Epithelial cell of prostate (primary cell): ENCODE results near the gene TMOD1.
"Not testable (repeated sequence)": the region's sequence is repeated elsewhere in the genome, so short reads cannot be mapped to it uniquely, and the experiment has no call there.

Experiments
- DNase-seq: peaks from one replicate; pipeline ENCODE4 v3.0.0-alpha.2; 2011; ENCODE audit warnings: low read depth, low spot score
- H3K27ac ChIP-seq: fragments of 450-650 bp; 2 replicates; pipeline ENCODE4 v1.5.1; 2017; ENCODE audit warnings: mild to moderate bottlenecking

The TMOD1 gene

DNA sequence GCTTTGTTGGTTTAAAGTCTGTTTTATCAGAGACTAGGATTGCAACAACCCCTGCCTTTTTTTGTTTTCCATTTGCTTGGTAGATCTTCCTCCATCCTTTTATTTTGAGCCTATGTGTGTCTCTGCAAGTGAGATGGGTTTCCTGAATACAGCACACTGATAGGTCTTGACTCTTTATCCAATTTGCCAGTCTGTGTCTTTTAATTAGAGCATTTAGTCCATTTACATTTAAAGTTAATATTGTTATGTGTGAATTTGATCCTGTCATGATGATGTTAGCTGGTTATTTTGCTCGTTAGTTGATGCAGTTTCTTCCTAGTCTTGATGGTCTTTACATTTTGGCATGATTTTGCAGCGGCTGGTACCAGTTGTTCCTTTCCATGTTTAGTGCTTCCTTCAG is 83.3 kb downstream of the TMOD1 start:
- DNase-seq, H3K27ac ChIP-seq: not testable (repeated sequence)

DNA sequence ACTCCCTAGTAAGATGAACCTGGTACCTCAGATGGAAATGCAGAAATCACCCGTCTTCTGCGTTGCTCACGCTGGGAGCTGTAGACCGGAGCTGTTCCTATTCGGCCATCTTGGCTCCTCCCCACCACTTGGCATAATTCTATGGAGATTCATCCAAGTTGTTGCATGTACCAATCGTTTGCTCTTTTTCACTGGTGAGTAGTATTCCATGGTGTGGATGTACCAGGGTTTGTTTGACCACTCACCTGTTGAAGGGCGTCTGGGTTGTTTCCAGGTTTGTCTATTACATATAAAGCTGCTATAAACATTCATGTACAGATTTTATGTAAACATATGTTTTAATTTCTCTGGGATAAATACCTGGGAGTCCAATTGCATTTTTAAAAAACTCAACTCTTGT is 85.4 kb downstream of the TMOD1 start:
- DNase-seq, H3K27ac ChIP-seq: not testable (repeated sequence)

- no peak for DNase-seq
- H3K27ac ChIP-seq = no peak overlapping the region
Observed at GRCh38 chr9:97591535-97591934, 90.1 kb downstream of the TMOD1 start.

DNA sequence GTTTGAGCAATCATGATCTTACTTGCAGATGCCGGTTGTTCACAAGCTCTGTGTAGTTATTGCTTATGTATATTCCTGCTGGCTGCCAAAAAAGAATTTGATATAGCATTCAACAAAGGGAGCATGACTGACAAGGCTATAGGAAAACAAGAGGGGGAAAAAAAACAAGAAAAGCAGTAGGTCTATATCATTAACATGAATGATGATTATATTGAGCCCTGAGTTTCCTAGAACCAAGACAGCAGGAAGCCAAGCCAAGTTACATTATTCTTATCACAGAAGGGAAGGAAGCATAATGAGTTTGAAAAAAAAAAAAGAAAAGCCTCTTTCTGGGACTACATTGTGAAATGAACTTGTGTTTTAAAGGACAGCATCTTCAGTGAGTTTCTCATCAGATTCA is 90.7 kb downstream of the TMOD1 start:
- DNase-seq = no peak
- H3K27ac ChIP-seq = no peak overlapping the region

- no peak overlapping the region for H3K27ac ChIP-seq
- no peak for DNase-seq
Observed at GRCh38 chr9:97593960-97594359, 92.5 kb downstream of the TMOD1 start.

DNA sequence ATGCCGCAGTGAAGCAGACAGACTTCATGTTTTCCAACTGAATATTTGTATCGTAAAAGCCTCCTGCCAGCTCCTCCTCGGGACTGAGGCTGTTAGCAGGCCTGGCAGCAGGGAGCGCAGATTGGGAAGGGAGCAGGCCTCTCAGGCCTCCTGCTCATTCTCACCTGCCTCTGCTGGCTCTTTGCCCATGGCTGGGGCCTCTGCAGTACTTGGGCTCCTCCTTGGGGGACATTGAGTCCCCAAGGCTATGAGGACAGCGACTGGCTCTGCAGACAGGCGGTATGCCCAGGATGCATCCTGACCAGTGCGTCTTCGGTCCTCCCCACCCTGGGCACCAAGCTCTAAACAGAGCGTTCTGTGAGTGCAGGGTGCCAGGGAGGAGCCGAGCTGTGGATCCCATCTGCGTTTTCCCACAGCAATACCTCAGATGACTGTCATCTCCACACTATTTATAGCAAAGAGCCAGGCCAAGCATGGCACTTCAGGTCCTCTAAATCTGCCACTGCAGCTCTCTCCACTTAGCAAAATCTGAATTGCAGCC is 93.0 kb downstream of the TMOD1 start:
- H3K27ac ChIP-seq = no peak overlapping the region

GRCh38 chr9:97596906-97597305 is 95.4 kb downstream of the TMOD1 start:
- no peak overlapping the region for H3K27ac ChIP-seq
- no peak for DNase-seq

More for the DNA sequence above, 93.0 kb downstream of the TMOD1 start:
- no peak for DNase-seq

GRCh38 chr9:97598461-97599288 is 97.2 kb downstream of the TMOD1 start:
- no peak overlapping the region for H3K27ac ChIP-seq
- DNase-seq = peak; percentile 10

GRCh38 chr9:97599314-97599846 is 97.9 kb downstream of the TMOD1 start:
- H3K27ac ChIP-seq = no peak overlapping the region
- no peak for DNase-seq

DNA sequence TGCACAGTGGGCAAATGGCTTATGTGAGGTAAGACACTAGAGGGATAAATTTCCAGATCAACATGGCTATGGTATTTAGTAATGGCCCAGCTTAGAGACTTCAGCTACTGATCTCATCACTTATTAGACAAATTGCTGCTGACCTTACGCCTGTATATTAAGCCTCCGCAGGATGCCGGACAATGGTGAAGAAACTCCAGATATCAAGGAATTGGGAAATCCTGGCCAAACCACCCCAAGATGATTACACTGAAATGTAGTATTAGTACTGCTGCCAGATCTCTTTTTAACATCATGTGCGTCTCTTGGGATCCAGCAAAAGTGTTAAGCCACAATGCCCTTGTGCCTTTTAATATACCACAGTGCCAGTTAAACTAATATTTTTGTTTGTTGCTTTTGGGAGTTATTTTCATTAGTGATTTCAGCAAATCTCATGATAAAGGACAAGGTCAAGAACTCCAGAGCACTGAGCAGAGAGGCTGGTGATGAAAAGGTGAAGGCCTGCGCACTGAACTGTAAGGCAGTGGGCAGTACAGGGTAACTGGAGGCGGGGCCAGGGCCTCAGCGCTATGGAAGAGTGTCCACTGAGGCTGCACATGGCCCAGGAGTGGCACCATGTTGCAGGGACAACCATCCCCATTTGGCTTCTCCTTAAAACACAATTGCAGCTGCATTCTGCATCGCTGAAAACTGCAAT is 99.2 kb downstream of the TMOD1 start:
- H3K27ac ChIP-seq = no peak overlapping the region
- no peak for DNase-seq

GRCh38 chr9:97601228-97601898 is 99.9 kb downstream of the TMOD1 start:
- H3K27ac ChIP-seq = no peak overlapping the region
- DNase-seq = no peak

GRCh38 chr9:97602430-97602829 is 101.0 kb downstream of the TMOD1 start:
- H3K27ac ChIP-seq = no peak overlapping the region
- no peak for DNase-seq

DNA sequence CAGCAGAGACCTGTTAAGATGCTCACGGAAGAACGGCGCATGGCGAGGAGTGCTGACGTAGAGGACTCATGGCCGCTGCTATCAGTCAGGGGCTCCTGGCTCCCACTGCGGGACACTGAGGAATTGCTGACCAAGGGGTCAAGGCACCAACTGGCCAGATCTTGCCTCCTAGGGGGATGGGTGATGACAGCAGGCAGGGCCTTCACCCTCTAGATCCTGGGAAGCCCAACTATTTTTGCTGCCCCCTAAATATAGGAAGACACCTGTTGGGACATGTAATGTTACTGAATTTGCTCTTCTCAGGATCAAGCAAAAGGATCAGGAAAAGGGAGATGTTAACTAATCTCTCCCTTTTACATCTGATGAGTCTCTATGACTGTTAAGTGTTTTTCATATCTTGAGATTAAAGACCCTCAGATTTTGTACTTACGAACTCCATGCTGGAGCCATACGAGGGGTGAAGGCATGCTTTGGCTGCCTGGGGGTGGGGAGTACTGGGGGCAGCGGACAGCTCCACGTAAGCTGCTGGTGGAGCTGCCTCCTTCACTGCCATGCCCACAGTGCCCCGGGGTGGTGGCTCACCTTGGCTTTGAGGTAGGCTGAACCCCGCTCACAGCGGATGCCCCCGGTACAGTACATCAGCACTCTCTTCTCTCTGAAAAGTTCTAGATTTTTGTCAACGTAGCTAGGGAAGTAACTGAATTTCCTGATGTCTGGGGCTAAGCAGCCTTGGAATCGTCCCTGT is 103.6 kb downstream of the TMOD1 start:
- no peak overlapping the region for H3K27ac ChIP-seq

GRCh38 chr9:97615439-97616072 is 114.1 kb downstream of the TMOD1 start:
- no peak for DNase-seq
- H3K27ac ChIP-seq = no peak overlapping the region

More for the DNA sequence above, 103.6 kb downstream of the TMOD1 start:
- no peak for DNase-seq

DNA sequence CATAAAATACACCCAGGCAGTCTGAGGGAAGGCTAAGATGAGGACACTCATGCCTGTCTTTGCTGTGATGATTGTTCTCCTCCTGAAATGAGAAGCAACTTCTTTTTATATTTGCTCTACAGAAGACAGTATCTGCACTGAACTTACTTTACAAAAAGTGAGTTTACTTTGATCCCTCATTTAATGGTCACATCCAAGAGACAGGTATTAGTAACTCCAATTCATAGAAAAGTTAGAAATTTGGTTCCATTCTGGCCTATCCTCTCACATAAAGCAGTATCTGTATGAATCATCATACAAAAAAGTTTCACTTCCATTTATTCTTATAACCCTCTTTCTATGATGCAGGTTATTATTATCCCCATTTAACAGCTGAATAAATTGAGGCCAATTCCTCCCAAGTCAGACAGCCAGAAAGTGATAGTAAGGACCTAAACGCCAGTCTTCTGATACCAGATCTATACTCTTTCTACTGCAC is 116.5 kb downstream of the TMOD1 start:
- DNase-seq = no peak
- H3K27ac ChIP-seq = no peak overlapping the region

DNA sequence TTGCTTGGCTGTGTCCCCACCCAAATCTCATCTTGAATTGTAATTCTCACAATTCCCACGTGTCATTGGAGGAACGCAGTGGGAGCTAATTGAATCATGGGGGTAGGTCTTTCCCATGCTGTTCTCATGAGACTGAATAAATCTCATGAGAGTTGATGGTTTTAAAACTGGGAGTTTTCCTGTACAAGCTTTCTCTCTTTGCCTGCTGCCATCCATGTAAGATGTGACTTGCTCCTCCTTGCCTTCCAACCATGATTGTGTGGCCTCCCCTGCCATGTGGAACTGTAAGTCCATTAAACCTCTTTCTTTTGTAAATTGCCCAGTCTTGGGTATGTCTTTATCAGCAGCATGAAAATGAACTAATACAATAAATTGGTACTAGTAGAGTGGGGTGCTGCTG is 118.6 kb downstream of the TMOD1 start:
- H3K27ac ChIP-seq, DNase-seq: not testable (repeated sequence)

DNA sequence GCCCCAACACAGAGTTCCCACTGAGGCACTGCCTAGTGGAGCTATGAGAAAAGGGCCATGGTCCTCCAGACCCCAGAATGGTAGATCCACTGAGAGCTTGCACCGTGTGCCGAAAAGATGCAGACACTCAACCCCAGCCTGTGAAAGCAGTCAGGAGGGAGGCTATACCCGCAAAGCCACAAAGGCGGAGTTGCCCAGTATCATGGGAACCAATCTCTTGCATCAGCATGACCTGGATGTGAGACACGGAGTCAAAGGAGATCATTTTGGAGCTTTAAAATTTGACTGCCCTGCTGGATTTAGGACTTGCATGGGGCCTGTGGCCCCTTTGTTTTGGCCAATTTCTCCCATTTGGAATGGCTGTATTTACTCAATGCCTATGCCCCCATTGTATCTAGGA is 121.0 kb downstream of the TMOD1 start:
- H3K27ac ChIP-seq, DNase-seq: not testable (repeated sequence)

DNA sequence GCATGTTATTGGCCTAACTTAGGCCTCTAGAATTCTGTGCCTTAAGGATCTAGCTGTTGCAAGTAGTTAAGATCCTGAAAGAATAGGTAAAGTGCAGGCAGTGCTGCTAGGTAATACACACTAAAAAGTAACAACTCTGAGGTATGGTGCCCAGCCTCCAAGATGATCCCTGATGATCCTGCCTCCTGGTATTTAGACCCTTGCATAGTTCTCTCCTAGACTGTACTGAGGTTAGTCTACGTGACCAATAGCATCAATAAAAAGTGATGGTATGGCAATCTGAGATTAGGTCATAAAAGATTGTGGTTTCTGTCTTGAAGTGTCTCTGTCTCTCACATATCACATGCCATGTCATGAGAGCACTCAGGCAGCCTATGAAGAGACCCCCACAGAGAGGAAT is 122.5 kb downstream of the TMOD1 start:
- H3K27ac ChIP-seq = no peak overlapping the region
- DNase-seq = no peak

GRCh38 chr9:97625620-97626019 is 124.2 kb downstream of the TMOD1 start:
- DNase-seq = no peak
- no peak overlapping the region for H3K27ac ChIP-seq
